NCI-H2171 (cell line): ENCODE data around the gene ZNF628.

Source experiments
- DNase-seq: peaks from one replicate; lab custom pipeline; 2025; lab: John Stamatoyannopoulos, UW

Gene ZNF628

GRCh38 chr19:55530996-55531395 lies 54.6 kb downstream of the ZNF628 start:
- DNase-seq: no peak
